Hematopoietic multipotent progenitor cell (in vitro differentiated cells): ENCODE data around the gene SERINC2. TPM values are rescaled to one million over a fixed set of nuclear protein-coding genes. Genes with fewer than 3 reads are reported as not detected.

ENCODE experiments used
- DNase-seq, 3 donors: peaks; one replicate each; pipeline ENCODE4 v3.0.0-alpha.2; 2011 to 2015; ENCODE audit warnings: low read depth in 2 of 3, low spot score in 2 of 3
- total RNA-seq: library from RNA; depleted of rRNA; stranded (reverse); fragments of >200 nt; gene quantifications from one replicate; pipeline ENCODE4 v1.2.3, GENCODE V29; 2012

Gene SERINC2
- total RNA-seq, 1 donor, result 0.54 TPM

GRCh38 chr1:31412205-31412604, 808 bp upstream of the SERINC2 start:
- no peak for DNase-seq

GRCh38 chr1:31413405-31414001, 490 bp downstream of the SERINC2 start:
- peak in 2 of 3 donors; percentile 29 to 33 for DNase-seq

- DNase-seq, result no peak
Measured at GRCh38 chr1:31414980-31415370, 2.0 kb downstream of the SERINC2 start.

GRCh38 chr1:31415658-31416057, 2.6 kb downstream of the SERINC2 start:
- no peak for DNase-seq

- no peak for DNase-seq
Measured at GRCh38 chr1:31416101-31416736, 3.2 kb downstream of the SERINC2 start.

- no peak for DNase-seq
Measured at GRCh38 chr1:31417148-31417547, 4.1 kb downstream of the SERINC2 start.

GRCh38 chr1:31418626-31419323, 5.8 kb downstream of the SERINC2 start:
- no peak for DNase-seq

GRCh38 chr1:31420716-31421115, 7.7 kb downstream of the SERINC2 start:
- no peak for DNase-seq

- DNase-seq, result peak in 2 of 3 donors; percentile 53 to 71
Measured at GRCh38 chr1:31421371-31422040, 8.5 kb downstream of the SERINC2 start.

GRCh38 chr1:31422505-31423319, 9.7 kb downstream of the SERINC2 start:
- DNase-seq, result peak; percentile 37 to 72 (median 66)

- DNase-seq, result peak in 2 of 3 donors; percentile 37 to 54
Measured at GRCh38 chr1:31423418-31423947, 10.5 kb downstream of the SERINC2 start.

- no peak for DNase-seq
Measured at GRCh38 chr1:31424568-31424967, 11.6 kb downstream of the SERINC2 start.

- no peak for DNase-seq
Measured at GRCh38 chr1:31425301-31426081, 12.5 kb downstream of the SERINC2 start.

GRCh38 chr1:31426249-31426922, 13.4 kb downstream of the SERINC2 start:
- DNase-seq, result no peak

GRCh38 chr1:31427322-31427721, 14.3 kb downstream of the SERINC2 start:
- no peak for DNase-seq

GRCh38 chr1:31428436-31429221, 15.6 kb downstream of the SERINC2 start:
- DNase-seq, result no peak

- no peak for DNase-seq
Measured at GRCh38 chr1:31429583-31429982, 16.6 kb downstream of the SERINC2 start.
